H9 (cell line): ENCODE measurements around the gene CDH6. TPM values are rescaled to one million over a fixed set of nuclear protein-coding genes. Genes with fewer than 3 reads are reported as not detected.

Experiments
- DNase-seq: peaks from one replicate; pipeline ENCODE4 v3.0.0-alpha.2; 2017
- H2AFZ ChIP-seq: one replicate; pipeline ENCODE4 v1.6.1; 2013; ENCODE audit warnings: mild to moderate bottlenecking, low read length, control low read depth, moderate library complexity
- H2AK5ac ChIP-seq: 2 replicates; pipeline ENCODE4 v1.6.1; 2013; ENCODE audit warnings: low read length, control low read depth, mixed read lengths; ENCODE audit not compliant: insufficient read length
- H2BK120ac ChIP-seq: one replicate; pipeline ENCODE4 v1.6.1; 2013; ENCODE audit warnings: low read depth, mild to moderate bottlenecking, low read length, control low read depth, inconsistent platforms; ENCODE audit not compliant: poor library complexity, severe bottlenecking
- H2BK12ac ChIP-seq: 2 replicates; pipeline ENCODE4 v1.6.1; 2013; ENCODE audit warnings: low read length, control low read depth, mixed read lengths, low read depth; ENCODE audit not compliant: insufficient read length
- H2BK15ac ChIP-seq: 2 replicates; pipeline ENCODE4 v1.6.1; 2013; ENCODE audit warnings: low read depth, low read length, control low read depth
- H2BK20ac ChIP-seq: one replicate; pipeline ENCODE4 v1.6.1; 2013; ENCODE audit warnings: low read depth, mild to moderate bottlenecking, low read length, control low read depth, inconsistent platforms; ENCODE audit not compliant: poor library complexity, severe bottlenecking
- H2BK5ac ChIP-seq: 2 replicates; pipeline ENCODE4 v1.6.1; 2013; ENCODE audit warnings: low read length, control low read depth, mixed read lengths; ENCODE audit not compliant: insufficient read length
- H3K14ac ChIP-seq: 2 replicates; pipeline ENCODE4 v1.6.1; 2013; ENCODE audit warnings: low read length, control low read depth; ENCODE audit not compliant: insufficient read depth
- H3K18ac ChIP-seq: 2 replicates; pipeline ENCODE4 v1.6.1; 2013; ENCODE audit warnings: low read depth, mild to moderate bottlenecking, mixed read lengths, low read length, control low read depth; ENCODE audit not compliant: insufficient read length
- H3K23ac ChIP-seq: 2 replicates; pipeline ENCODE4 v1.6.1; 2013; ENCODE audit warnings: low read length, control low read depth, mixed read lengths, low read depth; ENCODE audit not compliant: insufficient read length
- H3K23me2 ChIP-seq: 2 replicates; pipeline ENCODE4 v1.6.1; 2013; ENCODE audit warnings: low read depth, mild to moderate bottlenecking, mixed read lengths, low read length, control low read depth; ENCODE audit not compliant: insufficient read length, poor library complexity, severe bottlenecking
- H3K27ac ChIP-seq: 2 replicates; pipeline ENCODE4 v1.5.1; 2013; ENCODE audit warnings: low read length, control low read depth, mixed read lengths, low read depth; ENCODE audit not compliant: insufficient read length
- H3K27me3 ChIP-seq: 2 replicates; pipeline ENCODE4 v1.6.1; 2013; ENCODE audit warnings: low read length, control low read depth, inconsistent platforms; ENCODE audit not compliant: insufficient read depth
- H3K4ac ChIP-seq: 2 replicates; pipeline ENCODE4 v1.6.1; 2013; ENCODE audit warnings: low read depth, mild to moderate bottlenecking, control low read depth, inconsistent platforms, low read length, moderate library complexity
- H3K4me1 ChIP-seq: 2 replicates; pipeline ENCODE4 v1.6.1; 2013; ENCODE audit warnings: low read length, control low read depth, inconsistent platforms; ENCODE audit not compliant: insufficient read depth
- H3K4me2 ChIP-seq: 2 replicates; pipeline ENCODE4 v1.6.1; 2013; ENCODE audit warnings: low read length, control low read depth, mixed read lengths; ENCODE audit not compliant: insufficient read length, insufficient read depth
- H3K56ac ChIP-seq: 2 replicates; pipeline ENCODE4 v1.6.1; 2013; ENCODE audit warnings: low read depth, mild to moderate bottlenecking, mixed read lengths, low read length, control low read depth; ENCODE audit not compliant: insufficient read length
- H3K79me1 ChIP-seq: 2 replicates; pipeline ENCODE4 v1.6.1; 2013; ENCODE audit warnings: low read depth, mild to moderate bottlenecking, moderate library complexity, low read length, control low read depth, inconsistent platforms; ENCODE audit not compliant: insufficient read depth, poor library complexity, severe bottlenecking
- H3K79me2 ChIP-seq: 2 replicates; pipeline ENCODE4 v1.6.1; 2013; ENCODE audit warnings: low read length, control low read depth, inconsistent platforms; ENCODE audit not compliant: insufficient read depth
- H3K9ac ChIP-seq: 2 replicates; pipeline ENCODE4 v1.6.1; 2013; ENCODE audit warnings: low read length, control low read depth, mixed read lengths; ENCODE audit not compliant: insufficient read length; ENCODE audit errors: extremely low read depth
- H3K9me3 ChIP-seq: one replicate; pipeline ENCODE4 v1.6.1; 2013; ENCODE audit warnings: low read depth, low read length, inconsistent platforms; ENCODE audit not compliant: control insufficient read depth
- H3T11ph ChIP-seq: one replicate; pipeline ENCODE4 v1.6.1; 2013; ENCODE audit warnings: mild to moderate bottlenecking, low read length, control low read depth, inconsistent platforms
- H4K20me1 ChIP-seq: one replicate; pipeline ENCODE4 v1.6.1; 2013; ENCODE audit not compliant: control insufficient read depth, insufficient read length, insufficient read depth
- H4K5ac ChIP-seq: 2 replicates; pipeline ENCODE4 v1.6.1; 2013; ENCODE audit warnings: low read depth, mild to moderate bottlenecking, mixed read lengths, low read length, control low read depth; ENCODE audit not compliant: insufficient read length
- H4K8ac ChIP-seq: replicated peaks from 2 replicates; pipeline ENCODE4 v1.6.1; 2013; ENCODE audit warnings: low read length, control low read depth, mixed read lengths, low read depth; ENCODE audit not compliant: insufficient read length
- H4K91ac ChIP-seq: 2 replicates; pipeline ENCODE4 v1.6.1; 2013; ENCODE audit warnings: low read depth, mild to moderate bottlenecking, moderate library complexity, mixed read lengths, low read length, control low read depth; ENCODE audit not compliant: insufficient read length
- H3K27ac Mint-ChIP-seq, 3 experiments: 2 replicates in 2 of 3; 3 replicates in 1 of 3; pipeline ENCODE4 v1.8.0; 2020 to 2021; ENCODE audit warnings: mixed read lengths in 3 of 3, mild to moderate bottlenecking in 1 of 3, moderate library complexity in 1 of 3
- H3K27me3 Mint-ChIP-seq: 2 replicates; pipeline ENCODE4 v1.8.0; 2021; ENCODE audit warnings: low read depth, mild to moderate bottlenecking, moderate library complexity, mixed read lengths
- H3K36me3 Mint-ChIP-seq, 3 experiments: 2 replicates in 2 of 3; 3 replicates in 1 of 3; pipeline ENCODE4 v1.8.0; 2020 to 2021; ENCODE audit warnings: low read depth in 3 of 3, mixed read lengths in 3 of 3; ENCODE audit not compliant: insufficient read depth in 1 of 3
- H3K4me1 Mint-ChIP-seq, 2 experiments: 2 replicates each; pipeline ENCODE4 v1.8.0; 2020; ENCODE audit warnings: mixed read lengths in 2 of 2
- H3K4me3 Mint-ChIP-seq, 2 experiments: 2 replicates in 1 of 2; 3 replicates in 1 of 2; pipeline ENCODE4 v1.8.0; 2020 to 2021; ENCODE audit warnings: mild to moderate bottlenecking in 2 of 2, mixed read lengths in 2 of 2, moderate library complexity in 1 of 2
- H3K9me3 Mint-ChIP-seq, 2 experiments: 2 replicates in 1 of 2; 3 replicates in 1 of 2; pipeline ENCODE4 v1.8.0; 2020; ENCODE audit warnings: mild to moderate bottlenecking in 2 of 2, mixed read lengths in 2 of 2, moderate library complexity in 1 of 2
- CTCF ChIP-seq: fragments of 200-600 bp; sonication (generic); conservative IDR thresholded peaks from 3 replicates; pipeline ENCODE4 v1.8.0; 2021; ENCODE audit warnings: antibody characterized with exemption, mild to moderate bottlenecking
- WGBS: extraction: QIAGEN DNeasy Blood & Tissue Kit; methylation state at CpG from one replicate; pipeline ENCODE4 v1.1.7; 2013; ENCODE audit warnings: missing lambda C conversion rate, low lambda C conversion rate, mixed read lengths; ENCODE audit not compliant: insufficient read length; ENCODE audit errors: extremely low coverage; 5-methylcytosine and 5-hydroxymethylcytosine counted together
- total RNA-seq: library from RNA; stranded (reverse); gene quantifications from 2 replicates; pipeline ENCODE4 v1.2.1, GENCODE V29; 2021

CDH6 gene
- total RNA-seq, 1 experiment from 2014 or later = 11.7 TPM

- H3K27ac Mint-ChIP-seq = no peak overlapping the region
- Histone ChIP-seq H2BK15ac (no peak overlapping the region), H4K20me1 (no peaks in the 10 kb centered on the region), H2BK5ac (no peak overlapping the region), H3K23me2 (no peaks in the 10 kb centered on the region), H3K14ac (no peak overlapping the region), H3T11ph (no peak overlapping the region), H2AFZ (no peak overlapping the region), H2AK5ac (no peak overlapping the region), H3K23ac (no peak overlapping the region), H3K9me3 (no peaks in the 10 kb centered on the region), H3K4me1 (peaks cover 6% of the 10 kb centered on the region; the same call in 1 of the 2 replicates), H3K56ac (no peak overlapping the region), H4K5ac (no peak overlapping the region), H3K27me3 (no peaks in the 10 kb centered on the region), H3K79me2 (no peaks in the 10 kb centered on the region), H4K91ac (no peak overlapping the region), H2BK20ac (no peak overlapping the region), H3K9ac (no peak overlapping the region), H3K4ac (no peak overlapping the region), H3K18ac (no peak overlapping the region), H2BK12ac (no peak overlapping the region), H3K27ac (no peak overlapping the region), H2BK120ac (no peak overlapping the region), H4K8ac (no peak overlapping the region), H3K4me2 (no peak overlapping the region), H3K79me1 (no peaks in the 10 kb centered on the region)
- H3K4me1 Mint-ChIP-seq = peaks cover 20 to 24% of the 10 kb centered on the region in 2 experiments
- peaks cover 0 to 5% (median 0%) of the 10 kb centered on the region in 3 experiments; a peak in 1 of 7 replicates for H3K36me3 Mint-ChIP-seq
- no peak overlapping the region for H3K4me3 Mint-ChIP-seq
- no peaks in the 10 kb centered on the region for H3K9me3 Mint-ChIP-seq
- no peak for TF ChIP-seq CTCF
- H3K27me3 Mint-ChIP-seq = no peaks in the 10 kb centered on the region
- no peak for DNase-seq
- no CpG with 5 or more reads among the region's 2 CpGs for WGBS
Measured at GRCh38 chr5:31268256-31268655, 74.8 kb downstream of the CDH6 start.
